H1 (cell line): ENCODE data around the gene MZF1.

Experiments
- BRCA1 ChIP-seq: IDR thresholded peaks from 2 replicates; pipeline ENCODE4 v1.6.1; 2012; ENCODE audit warnings: low read depth, low read length, improper control_type of control experiment
- CTCF ChIP-seq, 3 experiments: IDR thresholded peaks; 1 replicate in 2 of 3; 2 replicates in 1 of 3; pipeline versions ENCODE4 v1.5.1 to v1.6.1; 2011; ENCODE audit warnings: low read length in 3 of 3, mild to moderate bottlenecking in 3 of 3, inconsistent platforms in 2 of 3, low read depth in 1 of 3, moderate library complexity in 1 of 3; ENCODE audit not compliant: insufficient read depth in 1 of 3; ENCODE audit errors: control extremely low read depth in 1 of 3
- EZH2 ChIP-seq: fragments of 200-600 bp; sonication (generic); IDR thresholded peaks from 2 replicates; pipeline ENCODE4 v1.7.1; 2012; ENCODE audit warnings: low read depth, mild to moderate bottlenecking, moderate library complexity, low read length, inconsistent platforms; ENCODE audit not compliant: severe bottlenecking
- NRF1 ChIP-seq: IDR thresholded peaks from 2 replicates; pipeline ENCODE4 v1.6.1; 2011; ENCODE audit warnings: mild to moderate bottlenecking, low read depth, low read length, improper control_type of control experiment
- POLR2A ChIP-seq, 2 experiments: IDR thresholded peaks; 1 replicate in 1 of 2; 2 replicates in 1 of 2; pipeline ENCODE4 v1.6.1; 2011; ENCODE audit warnings: low read depth in 2 of 2, low read length in 2 of 2, mild to moderate bottlenecking in 2 of 2; ENCODE audit errors: control extremely low read depth in 1 of 2
- POLR2AphosphoS5 ChIP-seq: IDR thresholded peaks from 2 replicates; pipeline ENCODE4 v1.6.1; 2011; ENCODE audit warnings: low read depth, low read length

- no peak for TF ChIP-seq EZH2
- TF ChIP-seq CTCF (IDR thresholded peaks at IDR 0.05; ENCODE audit: control extremely low read depth in 1 of 3, insufficient read depth in 1 of 3, low read depth in 1 of 3, low read length in 3 of 3) = no peak
- TF ChIP-seq POLR2A (IDR thresholded peaks at IDR 0.05; ENCODE audit: control extremely low read depth in 1 of 2, low read depth in 2 of 2, low read length in 2 of 2) = no peak
- TF ChIP-seq BRCA1 = no peak
- TF ChIP-seq POLR2AphosphoS5 = no peak
- no peak for TF ChIP-seq NRF1
Measured at GRCh38 chr19:58563823-58564222, 9.3 kb downstream of the MZF1 start.
